Progenitor cell of endocrine pancreas (in vitro differentiated cells): ENCODE data around the gene THOC1. TPM values are rescaled to one million over a fixed set of nuclear protein-coding genes. Genes with fewer than 3 reads are reported as not detected.
A peak's percentile ranks its signal among the peaks of the same experiment; 100 is the strongest.

Experiments used
- DNase-seq: peaks from one replicate; pipeline ENCODE4 v3.0.0; 2021; ENCODE audit warnings: low spot score; ENCODE audit not compliant: unreplicated experiment
- H3K27ac Mint-ChIP-seq: 2 replicates; pipeline ENCODE4 v1.8.0; 2021; ENCODE audit warnings: mild to moderate bottlenecking, moderate library complexity, mixed read lengths
- H3K27me3 Mint-ChIP-seq: 2 replicates; pipeline ENCODE4 v1.8.0; 2021; ENCODE audit warnings: mixed read lengths
- H3K36me3 Mint-ChIP-seq: 2 replicates; pipeline ENCODE4 v1.8.0; 2022; ENCODE audit warnings: mixed read lengths; ENCODE audit not compliant: insufficient read depth
- H3K4me1 Mint-ChIP-seq: 2 replicates; pipeline ENCODE4 v1.8.0; 2021; ENCODE audit warnings: low read depth, mixed read lengths
- H3K4me3 Mint-ChIP-seq: 2 replicates; pipeline ENCODE4 v1.8.0; 2021; ENCODE audit warnings: low read depth, mild to moderate bottlenecking, moderate library complexity, mixed read lengths
- H3K9me3 Mint-ChIP-seq: 2 replicates; pipeline ENCODE4 v1.8.0; 2021; ENCODE audit warnings: low read depth, mixed read lengths
- total RNA-seq: library from RNA; stranded (reverse); gene quantifications from 2 replicates; pipeline ENCODE4 v1.2.1, GENCODE V29; 2021
- TF ChIP-seq, protein P1 (sequence below): fragments of 200-600 bp; sonication (generic); IDR thresholded peaks from one replicate; pipeline ENCODE4 v1.5.0; 2021; ENCODE audit warnings: antibody characterized with exemption, mild to moderate bottlenecking; ENCODE audit not compliant: unreplicated experiment

The THOC1 gene
- total RNA-seq, 1 donor from 2014 or later, result 102 TPM

DNA sequence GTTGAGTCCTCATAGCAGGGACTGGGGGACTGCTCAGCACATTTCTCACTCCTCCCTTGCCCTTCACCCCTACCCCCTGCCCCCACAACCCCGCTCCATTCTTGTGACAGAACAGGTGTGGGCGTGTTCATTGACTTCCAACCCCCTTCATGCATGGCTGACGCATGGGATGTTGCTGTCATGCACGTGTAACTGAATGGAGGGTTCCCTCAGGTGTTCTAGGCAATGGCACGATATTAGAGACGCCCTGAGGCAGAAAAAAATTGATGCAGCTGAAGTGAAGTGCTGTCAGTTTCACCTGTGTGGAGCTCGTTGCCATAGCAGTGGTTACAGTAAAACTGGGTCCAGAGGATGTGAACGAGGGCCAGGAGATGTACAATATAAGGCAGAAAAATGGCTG is 6.5 kb upstream of the THOC1 start:
- peaks cover 3% of the 10 kb centered on the region for H3K9me3 Mint-ChIP-seq
- DNase-seq, result no peak
- no peaks in the 10 kb centered on the region for H3K27me3 Mint-ChIP-seq
- no peak overlapping the region for H3K27ac Mint-ChIP-seq
- H3K36me3 Mint-ChIP-seq, result no peaks in the 10 kb centered on the region
- peaks cover 7% of the 10 kb centered on the region for H3K4me1 Mint-ChIP-seq
- TF ChIP-seq, protein P1, sequence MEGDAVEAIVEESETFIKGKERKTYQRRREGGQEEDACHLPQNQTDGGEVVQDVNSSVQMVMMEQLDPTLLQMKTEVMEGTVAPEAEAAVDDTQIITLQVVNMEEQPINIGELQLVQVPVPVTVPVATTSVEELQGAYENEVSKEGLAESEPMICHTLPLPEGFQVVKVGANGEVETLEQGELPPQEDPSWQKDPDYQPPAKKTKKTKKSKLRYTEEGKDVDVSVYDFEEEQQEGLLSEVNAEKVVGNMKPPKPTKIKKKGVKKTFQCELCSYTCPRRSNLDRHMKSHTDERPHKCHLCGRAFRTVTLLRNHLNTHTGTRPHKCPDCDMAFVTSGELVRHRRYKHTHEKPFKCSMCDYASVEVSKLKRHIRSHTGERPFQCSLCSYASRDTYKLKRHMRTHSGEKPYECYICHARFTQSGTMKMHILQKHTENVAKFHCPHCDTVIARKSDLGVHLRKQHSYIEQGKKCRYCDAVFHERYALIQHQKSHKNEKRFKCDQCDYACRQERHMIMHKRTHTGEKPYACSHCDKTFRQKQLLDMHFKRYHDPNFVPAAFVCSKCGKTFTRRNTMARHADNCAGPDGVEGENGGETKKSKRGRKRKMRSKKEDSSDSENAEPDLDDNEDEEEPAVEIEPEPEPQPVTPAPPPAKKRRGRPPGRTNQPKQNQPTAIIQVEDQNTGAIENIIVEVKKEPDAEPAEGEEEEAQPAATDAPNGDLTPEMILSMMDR, result no peak
- no peak overlapping the region for H3K4me3 Mint-ChIP-seq

DNA sequence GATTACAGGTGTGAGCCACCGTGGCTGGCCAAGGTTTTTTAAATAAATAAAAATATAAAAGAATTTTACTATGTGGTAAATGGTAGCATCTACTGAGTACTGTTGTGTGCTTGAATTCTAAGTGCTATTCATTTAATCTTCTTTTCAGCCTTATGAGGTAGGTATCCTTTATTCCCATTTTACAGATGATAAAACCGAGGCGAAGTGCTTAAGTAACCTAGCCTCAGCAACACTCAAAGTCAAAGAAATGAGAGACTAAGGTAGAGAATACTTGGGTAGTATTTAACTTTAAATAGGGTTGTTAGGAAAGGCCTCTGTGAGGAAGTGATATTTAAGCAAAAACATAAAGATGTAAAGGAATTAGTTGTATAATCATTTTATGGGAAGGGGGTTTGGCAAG is 5.7 kb upstream of the THOC1 start:
- Mint-ChIP-seq H3K9me3 (peaks cover 3% of the 10 kb centered on the region), H3K36me3 (no peaks in the 10 kb centered on the region), H3K4me1 (peaks cover 14% of the 10 kb centered on the region), H3K4me3 (no peak overlapping the region), H3K27ac (no peak overlapping the region), H3K27me3 (no peaks in the 10 kb centered on the region)
- TF ChIP-seq, protein P1, result no peak
- DNase-seq, result no peak

DNA sequence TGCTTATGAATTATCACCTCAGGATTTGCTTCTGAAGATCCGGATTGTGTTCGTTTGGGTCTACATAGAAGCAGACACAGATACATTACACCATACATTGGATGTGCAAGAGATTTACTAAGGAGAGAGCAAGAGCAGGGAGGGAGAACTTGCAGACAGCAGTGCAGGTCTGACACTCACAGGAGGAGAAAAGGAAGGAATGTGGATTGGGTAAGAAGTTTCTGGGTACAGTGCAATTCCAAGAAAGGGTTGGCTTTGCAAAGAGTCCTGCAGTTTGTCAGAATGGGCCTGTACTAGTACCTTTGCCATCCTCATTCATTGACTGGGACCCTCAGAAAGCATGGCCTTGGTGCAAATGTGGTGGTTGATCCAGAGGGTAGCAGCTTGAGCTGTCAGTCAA is 4.8 kb upstream of the THOC1 start:
- Mint-ChIP-seq H3K4me3 (no peak overlapping the region), H3K36me3 (no peaks in the 10 kb centered on the region), H3K9me3 (peaks cover 1% of the 10 kb centered on the region), H3K27me3 (no peaks in the 10 kb centered on the region), H3K27ac (no peak overlapping the region), H3K4me1 (peaks cover 14% of the 10 kb centered on the region)
- TF ChIP-seq, protein P1, result no peak
- DNase-seq, result no peak

DNA sequence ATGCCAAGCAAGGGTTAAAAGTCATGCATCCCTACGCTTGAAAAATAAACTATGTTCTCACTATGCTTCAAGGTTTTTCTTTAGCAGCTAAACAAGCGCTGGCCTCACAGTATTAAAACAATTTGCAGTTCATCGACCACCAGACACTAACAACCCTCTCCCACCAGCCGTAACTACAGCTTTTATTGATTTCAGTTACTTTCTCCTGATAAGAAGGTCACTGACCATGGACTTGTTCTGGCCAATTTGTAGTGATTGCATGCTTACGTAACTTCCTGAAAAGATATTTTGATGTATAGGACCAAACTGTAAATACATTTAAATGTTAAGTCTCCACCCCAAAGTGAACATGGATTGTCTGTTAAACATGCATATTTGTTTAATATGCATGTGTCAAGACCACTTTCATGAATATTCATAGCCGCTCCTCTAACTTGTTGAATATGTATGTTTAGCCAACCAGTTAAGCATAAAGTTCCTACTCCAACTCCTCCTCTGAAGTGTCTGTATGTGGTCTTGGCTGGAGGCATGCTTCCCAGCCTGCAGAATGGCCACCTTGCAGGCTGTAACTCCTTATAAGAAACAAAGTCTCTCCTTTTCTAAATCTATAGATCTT is 1.7 kb upstream of the THOC1 start:
- H3K27ac Mint-ChIP-seq, result peak overlapping the region; percentile 99
- H3K4me1 Mint-ChIP-seq, result peaks cover 19% of the 10 kb centered on the region
- H3K27me3 Mint-ChIP-seq, result no peaks in the 10 kb centered on the region
- no peak for DNase-seq
- H3K36me3 Mint-ChIP-seq, result no peaks in the 10 kb centered on the region
- TF ChIP-seq, protein P1, result no peak
- H3K9me3 Mint-ChIP-seq, result no peaks in the 10 kb centered on the region
- H3K4me3 Mint-ChIP-seq, result peak overlapping the region; percentile 98

DNA sequence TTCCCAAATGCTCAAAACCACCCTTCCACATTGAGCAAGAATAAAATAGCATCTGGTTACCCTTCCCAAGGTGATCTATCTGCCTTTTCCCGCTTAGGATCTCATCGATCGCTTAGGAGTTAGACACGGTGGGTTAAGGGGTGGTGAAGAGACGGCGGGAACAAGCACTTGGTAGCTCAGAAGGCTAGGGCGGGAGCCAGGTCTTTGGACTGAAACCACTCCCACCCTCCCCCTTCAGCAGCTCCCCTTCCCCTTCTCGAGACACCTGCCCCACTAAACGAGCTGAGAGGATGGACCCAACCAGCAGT is 513 bp downstream of the THOC1 start:
- H3K27ac Mint-ChIP-seq, result peak overlapping the region; percentile 99
- peak overlapping the region; percentile 98 for H3K4me3 Mint-ChIP-seq
- H3K27me3 Mint-ChIP-seq, result no peaks in the 10 kb centered on the region
- DNase-seq, result no peak
- H3K4me1 Mint-ChIP-seq, result peaks cover 19% of the 10 kb centered on the region
- peaks cover 7% of the 10 kb centered on the region for H3K36me3 Mint-ChIP-seq
- TF ChIP-seq, protein P1, result no peak
- no peaks in the 10 kb centered on the region for H3K9me3 Mint-ChIP-seq
